Measurements from ENCODE around the gene NFIB.
A peak's percentile ranks its signal among the peaks of the same experiment; 100 is the strongest.

Gene NFIB

GRCh38 chr9:14313951-14314423 is at the start of gene NFIB:
Gene NFIB, minus strand, starts transcription at chr9:14314141. Its CDS starts 630 bp downstream, at chr9:14313511.
- peak within 1 kb of the TSS; percentile 99 for H3K4me3 ChIP-seq (replicated peaks; ENCODE audit: low read depth, low read length)
- TF ChIP-seq CTCF (IDR thresholded peaks at IDR 0.05; ENCODE audit: low read length, missing control alignments): no peak
- DNase-seq (ENCODE audit: low read depth): peak; percentile 71

- no peak for TF ChIP-seq CTCF (IDR thresholded peaks at IDR 0.05; ENCODE audit: low read length, missing control alignments)
- H3K4me3 ChIP-seq (replicated peaks; ENCODE audit: low read depth, low read length): no peak overlapping the region
- DNase-seq (ENCODE audit: low read depth): peak; percentile 66
Observed at GRCh38 chr9:14362175-14362574, 48.2 kb upstream of the NFIB start.

GRCh38 chr9:14361074-14361473 is 47.1 kb upstream of the NFIB start:
- no peak overlapping the region for H3K4me3 ChIP-seq (replicated peaks; ENCODE audit: low read depth, low read length)
- DNase-seq (ENCODE audit: low read depth): no peak
- no peak for TF ChIP-seq CTCF (IDR thresholded peaks at IDR 0.05; ENCODE audit: low read length, missing control alignments)

GRCh38 chr9:14358523-14358922 is 44.6 kb upstream of the NFIB start:
- DNase-seq (ENCODE audit: low read depth): no peak
- no peak for TF ChIP-seq CTCF (IDR thresholded peaks at IDR 0.05; ENCODE audit: low read length, missing control alignments)
- no peak overlapping the region for H3K4me3 ChIP-seq (replicated peaks; ENCODE audit: low read depth, low read length)

- H3K4me3 ChIP-seq (replicated peaks; ENCODE audit: low read depth, low read length): no peak overlapping the region
- no peak for DNase-seq (ENCODE audit: low read depth)
- no peak for TF ChIP-seq CTCF (IDR thresholded peaks at IDR 0.05; ENCODE audit: low read length, missing control alignments)
Observed at GRCh38 chr9:14356351-14357265, 42.7 kb upstream of the NFIB start.

GRCh38 chr9:14354201-14354600 is 40.3 kb upstream of the NFIB start:
- no peak overlapping the region for H3K4me3 ChIP-seq (replicated peaks; ENCODE audit: low read depth, low read length)
- no peak for TF ChIP-seq CTCF (IDR thresholded peaks at IDR 0.05; ENCODE audit: low read length, missing control alignments)
- DNase-seq (ENCODE audit: low read depth): no peak
